GM18519 (cell line): ENCODE results near the gene SIT1.
"Not testable (repeated sequence)": the region's sequence is repeated elsewhere in the genome, so short reads cannot be mapped to it uniquely, and the experiment has no call there.

ENCODE experiments used
- ATAC-seq: cut with Tn5 transposase; IDR thresholded peaks from one replicate; pipeline ENCODE4 v1.9.1; 2021; ENCODE audit warnings: mild to moderate bottlenecking, moderate library complexity; ENCODE audit not compliant: unreplicated experiment, low FRiP score

The SIT1 gene

DNA sequence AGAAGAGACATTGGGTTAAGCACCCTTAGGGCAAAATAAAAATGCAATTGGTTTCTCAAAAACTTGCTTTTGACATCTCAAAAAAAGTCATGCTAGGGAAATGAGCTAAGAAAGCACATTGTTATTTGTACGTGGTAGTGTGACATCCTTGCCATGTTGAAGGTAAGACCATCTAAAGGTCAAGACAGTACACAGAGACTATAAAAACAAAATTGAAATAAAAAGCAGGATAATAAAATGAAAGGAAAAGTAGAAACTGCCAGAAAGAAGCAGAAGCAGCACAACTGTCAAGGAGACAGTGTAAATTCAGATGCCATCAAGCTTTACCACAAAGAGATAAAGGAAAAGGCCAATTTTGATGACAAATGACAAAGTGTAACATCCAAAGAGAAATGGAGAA is 11.5 kb downstream of the SIT1 start:
- not testable (repeated sequence) for ATAC-seq

DNA sequence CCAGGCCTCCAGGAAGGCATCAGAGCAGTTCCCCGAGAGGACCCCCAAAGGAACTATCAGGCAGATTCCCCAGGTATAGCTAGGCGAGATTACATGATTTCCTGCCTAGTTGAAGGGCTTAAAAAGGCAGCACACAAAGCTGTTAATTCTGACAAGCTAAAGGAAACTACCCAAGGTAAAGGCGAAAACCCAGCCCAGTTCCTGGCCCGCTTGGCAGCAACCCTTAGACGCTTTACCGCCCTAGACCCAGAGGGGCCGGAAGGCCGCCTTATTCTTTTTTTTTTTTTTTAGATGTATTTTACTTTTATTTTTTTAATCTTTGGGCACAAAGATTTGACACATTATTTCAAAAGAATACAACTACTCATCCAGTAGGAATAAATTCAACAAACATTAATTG is 12.0 kb downstream of the SIT1 start:
- ATAC-seq: not testable (repeated sequence)

DNA sequence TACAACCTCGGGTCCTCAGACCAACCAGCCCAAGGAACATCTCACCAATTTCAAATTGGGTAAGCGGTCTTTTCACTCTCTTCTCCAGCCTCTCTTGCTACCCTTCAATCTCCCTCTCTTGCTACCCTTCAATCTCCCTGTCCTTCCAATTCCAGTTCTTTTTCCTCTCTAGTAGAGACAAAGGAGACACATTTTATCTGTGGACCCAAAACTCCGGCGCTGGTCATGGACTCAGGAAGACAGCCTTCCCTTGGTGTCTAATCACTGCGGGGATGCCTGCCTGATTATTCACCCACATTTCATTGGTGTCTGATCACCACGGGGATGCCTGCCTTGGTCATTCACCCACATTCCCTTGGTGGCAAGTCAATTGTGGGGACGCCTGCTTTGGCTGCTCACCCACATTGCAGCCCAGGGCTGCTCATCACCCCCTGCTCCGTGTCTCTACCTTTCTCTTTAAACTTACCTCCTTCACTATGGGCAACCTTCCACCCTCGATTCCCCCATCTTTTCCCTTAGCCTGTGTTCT is 13.2 kb downstream of the SIT1 start:
- not testable (repeated sequence) for ATAC-seq

DNA sequence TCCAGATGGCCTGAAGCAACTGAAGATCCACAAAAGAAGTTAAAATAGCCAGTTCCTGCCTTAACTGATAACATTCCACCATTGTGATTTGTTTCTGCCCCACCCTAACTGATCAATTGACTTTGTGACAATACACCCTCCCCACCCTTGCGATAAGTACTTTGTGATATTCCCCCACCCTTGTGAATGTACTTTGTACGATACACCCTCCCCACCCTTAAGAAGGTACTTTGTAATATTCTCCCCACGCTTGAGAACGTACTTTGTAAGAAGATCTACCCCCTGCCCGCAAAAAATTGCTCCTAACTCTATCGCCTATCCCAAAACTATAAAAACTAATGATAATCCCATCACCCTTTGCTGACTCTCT is 13.9 kb downstream of the SIT1 start:
- not testable (repeated sequence) for ATAC-seq

DNA sequence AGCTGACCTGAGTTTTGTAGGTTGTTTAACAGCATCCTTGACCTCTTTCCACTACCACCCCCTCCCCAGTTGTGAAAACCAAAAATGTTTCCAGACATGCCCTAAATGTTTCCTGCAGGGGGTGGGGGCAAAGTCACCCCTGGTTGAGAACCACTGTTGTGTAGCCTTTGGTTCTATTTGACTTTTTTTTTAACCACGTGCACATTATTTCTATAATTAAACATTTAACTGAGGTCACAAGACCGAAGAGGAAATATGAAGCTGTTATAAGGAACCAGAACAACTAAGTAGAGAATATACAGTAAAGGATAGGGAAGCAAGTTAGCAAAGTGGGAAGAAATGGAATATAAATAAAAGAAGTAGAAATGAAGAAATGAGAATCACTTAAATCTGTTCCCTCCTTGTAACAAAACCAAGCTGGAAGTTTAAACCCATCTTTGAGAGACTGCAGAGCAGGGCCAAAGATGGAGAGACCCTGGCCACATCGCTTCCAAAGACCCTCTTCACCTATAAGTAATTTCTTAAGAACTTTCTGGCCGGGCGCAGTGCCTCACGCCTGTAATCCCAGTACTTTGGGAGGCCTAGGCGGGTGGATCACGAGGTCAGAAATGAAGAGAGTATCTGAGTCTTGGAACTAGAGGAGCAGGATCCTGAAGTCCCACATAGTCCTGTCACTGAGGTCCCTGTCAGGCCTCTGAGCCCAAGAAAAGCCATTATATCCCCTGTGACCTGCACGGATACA is 14.4 kb downstream of the SIT1 start:
- ATAC-seq: no peak

DNA sequence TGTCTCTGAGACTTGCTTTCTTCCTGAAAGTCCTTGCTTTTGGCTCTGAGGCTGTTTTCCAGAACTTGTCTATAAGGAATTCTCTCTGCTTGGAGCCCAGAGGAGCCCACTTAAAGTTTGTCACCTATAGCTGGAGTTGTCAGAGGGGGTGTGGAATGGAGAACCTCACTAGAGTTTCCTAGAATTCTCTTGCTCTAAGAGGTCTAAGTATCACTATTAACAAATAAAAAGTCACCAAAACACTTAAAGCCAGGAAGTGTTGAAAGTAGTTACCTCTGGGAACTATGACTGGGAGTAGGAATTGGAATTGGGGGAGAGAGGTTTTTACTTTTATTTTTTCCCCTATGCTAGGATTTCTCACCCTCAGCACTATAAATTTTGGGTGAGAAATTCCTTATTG is 15.0 kb downstream of the SIT1 start:
- no peak for ATAC-seq

DNA sequence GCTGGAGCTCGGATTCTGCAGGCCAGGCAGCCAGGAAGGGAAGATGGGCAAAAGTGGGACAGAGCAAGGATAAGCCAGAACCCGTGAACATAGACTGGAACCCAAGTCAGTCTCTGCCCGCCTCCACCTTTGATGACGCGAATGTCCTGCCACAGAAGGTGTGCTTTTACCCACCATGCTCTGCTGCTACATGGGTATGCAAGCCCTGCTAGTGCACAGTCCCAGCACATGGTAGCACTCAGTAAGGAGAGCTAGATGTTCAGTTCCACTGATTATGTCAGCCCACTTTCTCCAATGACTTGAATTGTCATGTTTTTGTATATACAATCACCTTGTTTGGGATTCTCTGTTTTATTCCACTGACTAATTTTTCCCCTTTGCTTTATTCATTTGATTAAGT is 21.1 kb downstream of the SIT1 start:
- no peak for ATAC-seq

DNA sequence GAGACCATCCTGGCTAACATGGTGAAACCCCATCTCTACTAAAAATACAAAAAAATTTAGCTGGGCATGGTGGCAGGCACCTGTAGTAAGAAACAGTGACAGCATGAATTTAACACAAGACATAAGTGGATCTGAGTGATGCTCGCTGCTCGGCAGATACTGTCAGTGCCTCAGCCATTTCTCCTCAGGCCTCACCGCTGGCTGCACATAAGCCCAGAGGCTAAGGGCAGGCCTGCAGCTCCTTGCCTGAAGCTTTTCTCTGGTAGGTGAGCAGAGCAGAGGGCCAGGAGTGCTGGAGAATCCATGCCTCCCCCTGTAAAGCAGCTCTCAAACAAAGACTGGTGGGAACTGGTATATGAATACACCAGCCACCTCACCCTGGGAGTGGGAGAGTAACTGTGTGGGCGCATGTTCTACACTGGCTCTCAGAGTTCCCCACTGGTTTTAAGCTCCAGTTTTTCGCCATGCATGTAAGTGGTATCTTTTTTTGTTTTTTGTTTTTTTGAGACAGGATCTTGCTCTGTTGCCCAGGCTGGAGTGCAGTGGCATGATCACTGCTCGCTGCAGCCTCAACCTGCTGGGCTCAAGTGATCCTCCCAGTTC is 22.2 kb downstream of the SIT1 start:
- ATAC-seq: no peak

DNA sequence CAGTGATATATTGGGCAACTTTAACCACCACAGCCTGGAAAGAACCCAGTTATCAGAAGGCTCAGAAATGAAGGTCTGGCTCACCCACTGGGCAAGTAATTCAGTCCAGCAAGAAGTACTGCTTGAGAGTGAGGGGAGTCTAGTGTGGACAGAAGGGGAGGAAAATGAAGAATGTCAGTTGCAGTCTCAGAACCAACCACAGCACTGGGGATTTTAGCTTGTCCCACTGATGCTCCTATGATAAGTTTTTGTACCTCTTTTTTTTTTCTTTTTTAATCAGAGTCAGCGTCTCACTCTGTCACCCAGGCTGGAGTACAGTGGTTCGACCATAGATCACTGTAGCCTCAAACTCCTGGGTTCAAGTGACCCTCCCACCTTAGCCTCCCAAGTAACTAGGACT is 23.2 kb downstream of the SIT1 start:
- ATAC-seq: no peak

DNA sequence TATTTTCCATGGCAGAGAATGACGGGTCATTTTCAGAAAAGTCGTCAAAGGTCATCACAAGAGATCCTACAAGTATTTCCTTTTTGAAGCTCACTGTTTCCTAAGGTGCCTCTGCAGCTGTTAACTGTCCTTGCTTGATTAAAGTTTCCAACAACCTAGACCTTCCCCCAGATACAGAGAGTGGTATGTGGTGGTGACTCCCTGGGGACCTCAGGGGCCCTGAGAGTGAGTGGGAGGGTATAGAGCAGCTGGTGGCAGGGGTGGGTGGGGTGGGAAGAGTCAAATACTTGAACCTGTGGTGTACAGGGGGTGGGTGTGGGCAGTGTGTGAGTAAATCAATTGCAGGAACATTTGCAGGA is 31.0 kb downstream of the SIT1 start:
- no peak for ATAC-seq

DNA sequence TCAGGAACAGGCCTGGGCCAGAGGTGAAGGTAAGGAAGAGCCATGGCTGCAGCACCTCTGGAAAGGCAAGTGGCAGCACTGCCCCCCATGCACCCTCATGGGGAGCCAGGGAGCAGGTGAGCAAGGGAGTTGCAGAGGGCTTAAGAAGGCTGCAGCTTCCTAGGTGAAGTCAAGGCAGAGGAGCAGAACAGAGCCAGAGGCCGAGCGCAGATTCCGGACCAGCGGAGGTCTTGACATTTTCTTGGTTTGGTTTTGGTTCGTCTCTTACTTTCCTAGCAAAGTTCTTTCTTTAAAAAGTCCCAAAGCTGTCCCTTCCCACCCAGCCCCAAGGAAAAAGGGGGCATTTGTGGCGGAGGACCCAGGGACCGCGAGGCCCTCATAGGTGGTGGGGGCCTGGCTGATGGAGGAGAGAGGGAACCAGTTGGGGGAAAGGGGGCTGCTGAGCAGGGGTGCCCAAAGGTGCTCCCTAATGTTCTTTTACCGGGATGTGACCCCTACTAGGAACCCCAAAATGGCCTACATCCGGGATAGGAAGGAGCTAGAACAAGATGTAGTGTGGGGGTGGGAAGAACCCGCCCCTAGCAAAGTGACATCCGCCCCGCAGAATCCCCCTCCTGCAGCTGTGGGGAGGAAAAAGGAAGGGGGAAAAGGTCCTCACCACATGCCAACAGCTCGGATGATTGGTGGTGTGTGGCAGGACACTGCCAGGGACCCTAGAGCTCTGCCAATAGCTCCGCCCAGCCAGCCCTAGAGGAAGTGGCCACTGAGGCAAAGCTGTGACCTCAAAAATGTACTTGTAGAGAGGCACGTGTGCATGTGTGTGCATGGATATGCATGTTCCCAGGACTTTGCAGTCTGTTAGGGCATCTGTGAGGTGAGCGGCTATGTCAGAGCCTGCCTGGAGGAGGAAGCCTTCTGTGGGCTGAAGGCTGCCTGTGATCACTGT is 31.6 kb downstream of the SIT1 start:
- ATAC-seq: no peak

DNA sequence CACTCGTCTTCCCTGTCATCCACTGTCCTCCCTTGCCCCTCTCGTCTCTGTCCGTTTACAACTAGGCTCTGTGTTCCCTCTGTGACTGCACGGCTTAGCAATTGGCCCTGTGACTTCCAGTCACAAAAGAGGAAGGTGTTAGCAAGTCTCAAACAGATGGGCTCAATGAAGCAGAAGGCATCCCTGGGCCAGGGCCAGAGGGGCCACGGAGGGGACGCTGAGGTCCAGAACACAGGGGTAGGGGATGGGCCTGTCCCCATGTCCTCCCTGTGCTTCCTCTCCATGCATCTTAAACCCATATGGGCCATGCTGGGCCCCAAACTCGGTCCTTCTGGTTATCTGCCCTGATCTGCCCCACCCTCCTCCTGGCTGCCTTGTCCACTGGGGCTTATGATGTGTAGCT is 32.4 kb downstream of the SIT1 start, which contains the start of gene CD72:
Gene CD72 (minus strand): TSS at position 89 of the 403 bp plus-strand sequence. CDS start 110 bp downstream, outside the sequence.
- ATAC-seq: no peak

DNA sequence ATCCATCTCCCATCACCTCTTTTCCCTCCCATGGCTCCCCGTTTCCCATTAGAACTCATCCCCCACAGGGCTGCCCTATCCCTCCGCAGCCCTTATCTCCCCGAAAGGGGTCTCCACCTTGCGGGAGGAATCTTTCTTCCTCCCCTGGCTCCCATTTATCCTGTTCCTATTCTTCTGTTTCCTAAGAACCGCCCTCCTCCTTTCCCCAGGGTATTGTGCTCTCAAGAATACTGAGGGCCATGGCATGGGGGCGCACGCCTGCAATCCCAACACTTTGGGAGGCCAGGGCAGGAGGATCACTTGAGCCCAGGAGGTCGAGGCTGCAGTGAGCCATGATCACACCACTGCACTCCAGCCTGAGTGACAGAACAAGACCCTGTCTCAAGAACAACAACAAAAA is 33.2 kb downstream of the SIT1 start:
- ATAC-seq: no peak

DNA sequence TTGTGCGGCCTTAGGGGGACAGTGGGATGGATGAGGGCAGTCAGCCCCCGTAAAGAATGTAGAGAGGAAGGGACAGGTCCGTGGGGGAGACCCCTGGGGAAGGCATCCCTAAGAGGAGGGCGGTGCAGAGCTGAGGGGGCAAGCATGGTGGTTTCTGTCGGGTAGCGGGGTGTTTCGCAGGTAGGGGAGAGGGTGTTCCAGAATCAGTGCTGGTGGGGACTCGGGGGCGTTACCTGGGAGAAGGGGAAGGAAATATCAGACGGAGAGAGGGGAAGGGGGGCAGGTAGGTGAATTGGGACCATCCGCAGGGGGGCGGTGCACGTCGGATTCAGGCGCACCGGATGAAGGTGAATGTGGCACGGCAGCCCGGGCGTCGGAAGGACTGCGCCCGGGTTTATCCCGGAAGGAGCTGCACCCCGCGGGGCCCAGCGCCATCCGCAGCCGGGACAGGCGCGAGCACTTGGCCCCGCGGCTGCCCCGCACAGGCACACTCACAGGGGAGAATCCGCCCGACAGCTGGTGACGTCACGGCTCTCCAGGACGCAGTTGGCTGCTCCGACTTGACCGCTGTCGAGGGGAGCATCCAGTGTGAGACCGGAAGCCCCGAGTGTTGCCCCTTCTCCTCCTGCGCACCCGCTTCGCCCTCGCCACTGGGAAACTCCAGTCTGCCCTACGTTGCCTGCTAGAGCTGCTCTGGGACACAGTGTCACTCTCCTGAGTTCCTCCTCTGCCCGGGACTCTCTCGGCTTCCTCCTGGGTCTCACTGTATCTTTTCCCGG is 33.9 kb downstream of the SIT1 start:
- ATAC-seq: no peak

DNA sequence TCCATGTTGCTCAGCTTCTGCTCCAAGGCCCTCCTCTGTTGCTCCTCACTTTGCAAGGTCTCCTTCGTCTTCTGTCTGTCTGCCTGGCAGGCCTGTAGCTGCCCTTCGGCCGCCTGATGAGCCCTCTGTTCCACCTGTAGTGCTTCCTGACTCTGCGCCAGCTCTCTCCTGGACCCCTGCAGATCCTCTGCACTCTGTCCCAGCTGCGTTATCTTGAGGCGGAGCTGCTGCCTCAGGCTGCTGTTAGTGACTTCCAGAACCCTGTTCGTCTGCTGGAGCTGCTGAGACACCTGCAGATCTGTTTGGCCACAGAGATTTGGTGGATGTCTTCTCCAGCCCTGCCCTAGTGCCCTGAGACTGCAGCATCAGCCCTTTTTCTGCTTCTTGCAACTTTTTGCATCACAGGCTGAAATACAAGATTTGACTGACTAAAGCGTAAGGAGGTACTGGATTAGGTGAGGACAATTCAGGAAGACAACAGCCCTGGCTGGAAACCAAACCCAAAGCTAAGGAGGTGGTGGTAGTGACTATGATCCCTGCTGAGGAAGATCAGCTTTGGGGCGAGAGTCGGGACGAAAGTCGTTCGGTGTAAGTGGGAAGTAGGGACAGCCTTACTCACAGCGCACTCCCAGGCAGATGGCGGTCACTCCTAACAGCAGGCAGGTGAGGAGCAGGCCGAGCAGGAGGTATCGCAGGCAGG is 34.6 kb downstream of the SIT1 start:
- ATAC-seq: no peak

DNA sequence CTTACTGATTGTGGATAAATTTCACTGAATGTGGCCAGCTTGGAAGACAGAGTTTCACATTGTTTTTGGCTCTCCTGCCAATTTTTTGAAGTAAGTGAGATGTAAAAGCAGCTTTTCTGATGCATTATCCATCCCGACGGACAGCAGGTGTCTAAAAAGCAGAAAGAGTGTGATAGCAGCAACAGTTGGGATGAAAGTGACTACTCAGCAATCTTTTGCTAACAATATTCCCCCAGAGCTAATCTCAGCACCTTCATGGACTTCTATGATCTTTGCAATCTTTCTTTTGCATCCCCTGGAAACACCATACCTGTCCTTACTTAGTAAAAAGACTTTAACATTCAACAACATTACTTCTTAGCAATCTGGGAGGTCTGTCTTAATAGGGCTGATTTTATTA is 37.9 kb downstream of the SIT1 start:
- ATAC-seq: no peak

DNA sequence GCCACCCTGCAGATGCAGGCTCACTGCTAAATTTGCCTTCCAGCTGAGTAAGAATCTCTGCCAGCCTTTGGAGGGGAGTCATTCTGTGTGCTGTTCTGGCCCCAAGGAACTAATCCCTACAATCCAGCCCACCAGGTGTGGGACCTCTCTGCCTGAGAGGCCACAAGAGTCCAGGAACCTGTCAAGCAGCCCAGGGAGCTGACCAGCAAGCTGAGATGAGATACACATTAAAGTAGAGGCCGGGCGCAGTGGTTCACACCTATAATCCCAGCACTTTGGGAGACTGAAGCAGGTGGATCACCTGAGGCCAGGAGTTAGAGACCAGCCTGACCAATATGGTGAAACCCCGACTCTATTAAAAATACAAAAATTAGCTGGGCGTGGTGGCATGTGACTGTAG is 38.7 kb downstream of the SIT1 start:
- ATAC-seq: not testable (repeated sequence)

DNA sequence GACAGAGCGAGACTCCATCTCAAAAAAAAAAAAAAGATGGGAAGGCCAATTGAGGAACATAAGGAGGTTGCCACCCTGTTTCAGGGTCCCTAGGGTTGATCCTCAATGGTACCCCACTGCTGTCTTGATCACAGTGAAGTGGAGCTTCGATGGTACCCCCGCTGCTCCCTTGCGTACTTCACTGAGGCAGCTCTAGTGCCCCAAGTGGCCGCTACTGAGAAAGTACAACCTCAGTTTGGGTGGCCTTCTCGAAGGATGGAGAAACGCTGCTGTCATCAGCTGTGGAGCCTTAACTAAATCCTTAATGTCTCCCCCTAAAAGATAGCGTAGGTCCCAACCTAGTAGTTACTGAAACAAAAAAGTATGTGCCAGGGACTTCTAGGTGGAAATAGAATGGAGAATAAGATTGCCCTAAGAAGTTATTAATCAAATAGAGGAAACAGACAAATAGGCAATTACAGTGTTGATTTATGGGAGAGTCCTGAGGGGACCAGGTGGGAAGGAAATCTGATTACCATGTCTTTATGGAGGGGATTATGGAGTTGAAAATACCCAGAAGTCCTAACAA is 39.4 kb downstream of the SIT1 start:
- no peak for ATAC-seq

DNA sequence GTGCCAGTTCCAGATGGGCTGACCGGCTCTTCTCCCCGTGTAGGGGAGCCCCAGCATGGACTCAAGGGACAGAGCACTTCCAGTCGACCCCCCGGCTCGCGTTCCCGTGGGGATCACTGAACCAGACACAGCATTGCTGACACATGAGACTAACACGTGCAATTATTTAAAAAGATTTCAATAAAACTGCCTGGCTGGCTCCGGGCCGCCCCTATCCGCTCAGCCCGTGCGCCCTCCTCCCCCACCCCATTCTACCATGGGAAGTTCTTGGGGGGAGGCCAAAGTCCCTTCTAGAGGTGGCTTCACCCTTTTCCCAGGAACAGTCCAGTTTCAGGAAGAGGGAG is 40.9 kb downstream of the SIT1 start:
- ATAC-seq: no peak
